Brain pericyte (primary cell): ENCODE data around the gene CNTFR.

Experiments used
- DNase-seq: peaks from one replicate; pipeline ENCODE4 v3.0.0-alpha.2; 2012; ENCODE audit warnings: low read depth, low spot score

The CNTFR gene

GRCh38 chr9:34620061-34620994, 30.8 kb upstream of the CNTFR start, which contains the start of gene DCTN3:
Gene DCTN3 (minus strand): TSS chr9:34620495. CDS start chr9:34620464, 31 bp downstream.
- DNase-seq, result peak; percentile 73

GRCh38 chr9:34615132-34615531, 25.6 kb upstream of the CNTFR start:
- DNase-seq, result no peak

- DNase-seq, result no peak
Measured at GRCh38 chr9:34612788-34613390, 23.4 kb upstream of the CNTFR start.

- DNase-seq, result peak; percentile 26
Measured at GRCh38 chr9:34611811-34612787, 22.6 kb upstream of the CNTFR start, which contains the start of gene RPP25L. Gene RPP25L (minus strand): TSS chr9:34612097. CDS start chr9:34611296, 801 bp downstream.

- DNase-seq, result no peak
Measured at GRCh38 chr9:34611251-34611810, 21.8 kb upstream of the CNTFR start.

- DNase-seq, result no peak
Measured at GRCh38 chr9:34610434-34611206, 21.1 kb upstream of the CNTFR start.

GRCh38 chr9:34607331-34607730, 17.8 kb upstream of the CNTFR start:
- DNase-seq, result no peak

GRCh38 chr9:34606905-34607304, 17.4 kb upstream of the CNTFR start:
- no peak for DNase-seq

- DNase-seq, result no peak
Measured at GRCh38 chr9:34606190-34606589, 16.7 kb upstream of the CNTFR start.

GRCh38 chr9:34603610-34604231, 14.2 kb upstream of the CNTFR start:
- peak; percentile 32 for DNase-seq

GRCh38 chr9:34601937-34602573, 12.5 kb upstream of the CNTFR start:
- DNase-seq, result no peak

GRCh38 chr9:34600908-34601307, 11.4 kb upstream of the CNTFR start:
- DNase-seq, result no peak

- no peak for DNase-seq
Measured at GRCh38 chr9:34599546-34599945, 10.0 kb upstream of the CNTFR start.

- no peak for DNase-seq
Measured at GRCh38 chr9:34594177-34594576, 4.7 kb upstream of the CNTFR start.

GRCh38 chr9:34592895-34593601, 3.5 kb upstream of the CNTFR start:
- DNase-seq, result no peak

GRCh38 chr9:34591917-34592866, 2.7 kb upstream of the CNTFR start:
- no peak for DNase-seq

GRCh38 chr9:34591248-34591916, 1.9 kb upstream of the CNTFR start:
- peak; percentile 45 for DNase-seq
